HEK293T (cell line): ENCODE data around the gene TIMM10.

Source experiments
- ARNT ChIP-seq: fragments of 450-650 bp; IDR thresholded peaks from 2 replicates; pipeline ENCODE4 v1.6.1; 2017; ENCODE audit warnings: mild to moderate bottlenecking
- CTBP1 ChIP-seq: fragments of 450-650 bp; IDR thresholded peaks from 2 replicates; pipeline ENCODE4 v1.6.1; 2016; ENCODE audit warnings: borderline replicate concordance
- ELF4 ChIP-seq: fragments of 450-650 bp; IDR thresholded peaks from 2 replicates; pipeline ENCODE4 v1.6.1; 2017; ENCODE audit warnings: antibody characterized with exemption
- FOXA1 ChIP-seq: fragments of 450-650 bp; IDR thresholded peaks from 2 replicates; pipeline ENCODE4 v1.6.1; 2016; ENCODE audit warnings: mild to moderate bottlenecking
- FOXK2 ChIP-seq: fragments of 450-650 bp; IDR thresholded peaks from 2 replicates; pipeline ENCODE4 v1.6.1; 2016; ENCODE audit warnings: mild to moderate bottlenecking
- FOXM1 ChIP-seq: fragments of 450-650 bp; IDR thresholded peaks from 2 replicates; pipeline ENCODE4 v1.6.1; 2017; ENCODE audit warnings: mild to moderate bottlenecking, borderline replicate concordance
- LEF1 ChIP-seq: fragments of 450-650 bp; IDR thresholded peaks from 2 replicates; pipeline ENCODE4 v1.6.1; 2017; ENCODE audit warnings: mild to moderate bottlenecking, borderline replicate concordance
- NFRKB ChIP-seq: fragments of 450-650 bp; IDR thresholded peaks from 2 replicates; pipeline ENCODE4 v1.6.1; 2016; ENCODE audit warnings: mild to moderate bottlenecking, moderate library complexity
- SP1 ChIP-seq: fragments of 450-650 bp; IDR thresholded peaks from 2 replicates; pipeline ENCODE4 v1.6.1; 2017
- SUZ12 ChIP-seq: fragments of 450-650 bp; IDR thresholded peaks from 2 replicates; pipeline ENCODE4 v1.6.1; 2016; ENCODE audit warnings: mild to moderate bottlenecking
- TARDBP ChIP-seq: fragments of 450-650 bp; IDR thresholded peaks from 2 replicates; pipeline ENCODE4 v1.6.1; 2016
- ZNF384 ChIP-seq: fragments of 450-650 bp; IDR thresholded peaks from 2 replicates; pipeline ENCODE4 v1.6.1; 2016

DNA sequence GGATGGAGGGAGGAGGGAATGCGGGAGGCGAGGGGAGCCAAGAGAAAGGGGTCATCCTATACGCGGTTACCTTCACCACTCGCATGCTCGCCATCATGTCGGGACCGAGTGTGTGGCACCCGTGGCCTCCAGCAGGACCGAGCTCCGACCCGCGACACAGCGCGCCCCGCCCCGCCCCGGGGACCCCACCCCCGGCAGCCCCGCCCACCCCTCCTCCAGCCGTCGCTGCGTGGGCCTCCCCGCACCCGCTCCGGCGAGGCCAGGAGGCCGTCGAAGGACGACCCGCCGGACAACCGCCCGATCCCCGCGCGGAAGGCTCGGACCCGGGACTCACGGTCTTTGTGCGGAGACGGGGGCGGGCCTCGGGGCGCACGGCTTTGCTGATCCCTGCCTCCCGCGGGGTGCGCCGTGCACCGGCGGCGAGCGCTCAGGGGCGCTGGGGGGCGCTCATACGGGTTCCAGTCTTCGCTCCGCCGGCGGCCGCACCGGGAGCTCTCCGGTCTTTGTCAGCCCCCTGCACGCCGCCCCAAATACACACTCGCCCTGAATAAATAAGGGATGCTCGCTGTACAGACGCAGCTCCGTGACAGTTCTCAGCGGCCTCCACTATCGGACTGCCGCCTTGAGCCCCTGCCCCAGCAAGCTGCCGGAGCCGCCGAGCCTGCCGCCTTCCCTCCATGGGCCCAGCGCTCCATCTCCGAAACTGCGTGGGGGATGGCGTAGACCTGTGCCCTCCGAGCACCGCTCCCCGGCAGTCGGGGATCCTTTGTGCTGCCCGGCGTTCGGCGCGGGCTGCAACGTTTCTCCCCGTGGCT is 37.2 kb upstream of the TIMM10 start, which contains the start of gene UBE2L6:
- TF ChIP-seq FOXK2 (no peak), FOXA1 (no peak), CTBP1 (no peak), SP1 (no peak), SUZ12 (no peak), LEF1 (no peak), ELF4 (no peak), FOXM1 (no peak), ARNT (no peak), NFRKB (no peak), ZNF384 (no peak), TARDBP (no peak)
